GM18951 (cell line): ENCODE measurements around the gene NOC3L.
"Not testable (repeated sequence)": the region's sequence is repeated elsewhere in the genome, so short reads cannot be mapped to it uniquely, and the experiment has no call there.

Experiments
- POLR2A ChIP-seq: IDR thresholded peaks from 4 replicates; pipeline ENCODE4 v1.6.1; 2011; ENCODE audit warnings: mild to moderate bottlenecking; ENCODE audit not compliant: insufficient read length, insufficient read depth; ENCODE audit errors: extremely low read depth
- in situ Hi-C: fragments of 300-500 bp; cut with MboI; formaldehyde crosslinking; loops from one replicate; pipeline ENCODE4 v1.12.0; 2022; ENCODE audit warnings: low sequenced_read_pairs, mixed read lengths, inconsistent platforms; ENCODE audit not compliant: unreplicated experiment

NOC3L gene

DNA sequence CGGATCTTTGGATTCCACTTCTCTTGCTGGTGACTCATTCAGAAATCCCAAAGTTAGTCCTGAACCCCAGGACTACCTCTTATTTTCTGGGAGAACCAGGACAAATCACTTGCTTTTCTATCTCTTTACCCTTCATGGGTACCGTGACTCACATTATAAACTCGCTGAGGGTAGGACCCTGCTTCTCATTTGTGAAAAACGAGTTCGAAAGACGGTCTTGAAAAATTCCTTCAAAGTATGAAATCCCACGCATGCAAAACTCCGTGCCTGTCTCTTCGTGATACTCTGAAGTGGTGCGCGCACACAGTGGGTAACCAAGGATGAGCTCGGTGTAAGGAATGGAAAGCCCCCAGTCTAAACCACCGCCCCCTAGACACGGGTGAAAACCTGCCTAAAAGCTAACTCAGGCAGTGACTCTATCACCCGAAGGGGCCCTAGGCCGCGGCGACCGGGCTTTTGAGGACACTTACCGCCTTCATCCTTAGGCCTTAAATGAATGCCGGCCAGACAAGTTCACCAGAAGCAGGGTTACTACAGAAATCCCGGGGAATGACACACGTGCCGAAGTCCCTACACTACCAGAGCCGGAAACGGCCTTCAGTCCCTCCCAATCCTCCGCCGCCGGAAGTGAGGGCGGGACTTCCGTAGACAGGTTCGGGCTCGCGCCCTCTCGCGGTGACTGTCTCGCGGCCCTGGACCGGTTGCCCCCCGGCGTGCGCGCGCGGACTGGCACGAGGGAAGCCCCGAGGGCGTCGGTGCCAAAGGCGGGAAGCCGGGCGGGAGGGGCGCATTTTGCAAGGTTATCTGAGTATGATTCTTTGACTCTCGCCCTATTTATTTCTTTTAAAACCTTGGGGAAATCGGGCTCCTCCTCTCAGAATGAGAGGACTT, at the start of gene NOC3L:
Gene NOC3L (minus strand): TSS at position 580 of the 891 bp plus-strand sequence. CDS start 101 bp downstream, at position 479.
- TF ChIP-seq POLR2A, result peak; percentile 88
- in situ Hi-C loops, result no loop called here

DNA sequence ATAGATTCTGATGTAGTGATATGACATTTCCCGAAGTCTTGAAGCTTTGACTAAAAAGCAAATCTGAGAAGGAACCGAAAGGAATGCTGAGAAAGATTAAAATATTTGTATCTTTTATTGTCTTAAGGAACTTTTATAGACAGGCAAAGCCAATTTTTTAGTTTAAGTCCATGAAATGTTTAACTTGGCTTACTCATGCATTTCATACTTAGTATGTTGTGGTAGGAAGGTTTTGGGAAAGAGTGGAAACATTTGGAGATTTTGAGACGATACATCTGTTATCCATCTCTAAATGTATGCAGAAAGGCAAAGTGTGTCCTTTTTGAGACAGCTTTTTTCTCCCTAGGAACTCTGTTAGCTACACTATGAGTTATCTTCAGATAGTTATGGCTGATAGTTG, 49.7 kb upstream of the NOC3L start:
- TF ChIP-seq POLR2A, result no peak
- in situ Hi-C loops, result no loop called here

DNA sequence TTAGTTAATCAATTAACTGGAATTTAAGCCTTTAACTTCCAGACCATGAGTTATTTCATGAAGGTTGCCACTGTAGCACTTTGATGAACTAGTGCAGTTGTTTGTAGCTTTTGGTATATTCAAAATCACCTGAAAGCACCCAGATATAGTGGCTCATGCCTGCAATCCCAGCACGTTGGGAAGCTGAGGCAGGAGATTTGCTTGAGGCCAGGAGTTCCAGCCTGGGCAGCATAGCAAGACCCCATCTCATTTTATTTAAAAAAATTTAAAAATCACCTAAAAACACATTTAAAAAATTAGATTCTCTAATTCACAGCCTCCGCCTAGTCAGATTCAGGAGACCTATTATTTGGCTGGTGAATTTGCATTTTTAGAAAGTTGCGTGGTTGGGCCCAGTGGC, 48.6 kb upstream of the NOC3L start:
- in situ Hi-C loops, result no loop called here
- TF ChIP-seq POLR2A, result no peak

GRCh38 chr10:94409021-94409657, 46.4 kb upstream of the NOC3L start:
- TF ChIP-seq POLR2A, result no peak
- in situ Hi-C loops, result no loop called here

GRCh38 chr10:94407668-94408067, 44.9 kb upstream of the NOC3L start:
- in situ Hi-C loops, result no loop called here

DNA sequence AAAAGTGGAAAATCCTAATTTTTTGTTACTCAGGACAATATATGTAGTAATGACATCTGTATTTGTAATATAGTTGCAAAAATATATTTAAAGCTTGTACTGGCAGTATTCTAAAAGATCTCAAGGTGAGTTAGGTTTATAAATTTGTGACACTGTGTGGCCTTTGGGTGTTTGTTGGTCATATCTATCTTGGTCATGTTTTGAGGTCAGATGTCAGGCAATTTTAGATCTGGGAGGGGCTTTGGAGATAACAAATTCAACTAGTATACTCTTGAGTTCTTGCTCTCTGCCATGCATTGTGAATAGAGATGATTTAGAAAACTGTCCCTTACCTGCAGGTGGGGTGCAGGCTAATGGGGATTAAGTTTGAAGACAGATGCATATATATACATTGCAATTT, 42.7 kb upstream of the NOC3L start:
- TF ChIP-seq POLR2A, result no peak
- in situ Hi-C loops, result no loop called here

More at GRCh38 chr10:94407668-94408067, 44.9 kb upstream of the NOC3L start:
- no peak for TF ChIP-seq POLR2A

- in situ Hi-C loops, result no loop called here
- TF ChIP-seq POLR2A, result peak; percentile 27
Measured at GRCh38 chr10:94403380-94404213, 40.9 kb upstream of the NOC3L start.

- TF ChIP-seq POLR2A, result no peak
- in situ Hi-C loops, result no loop called here
Measured at GRCh38 chr10:94402843-94403379, 40.2 kb upstream of the NOC3L start.

GRCh38 chr10:94402204-94402842, 39.6 kb upstream of the NOC3L start, which contains the start of gene TBC1D12:
Gene TBC1D12, plus strand, starts transcription at chr10:94402541. Its CDS starts 73 bp downstream, at chr10:94402614.
- in situ Hi-C loops, result no loop called here
- TF ChIP-seq POLR2A, result peak; percentile 62

DNA sequence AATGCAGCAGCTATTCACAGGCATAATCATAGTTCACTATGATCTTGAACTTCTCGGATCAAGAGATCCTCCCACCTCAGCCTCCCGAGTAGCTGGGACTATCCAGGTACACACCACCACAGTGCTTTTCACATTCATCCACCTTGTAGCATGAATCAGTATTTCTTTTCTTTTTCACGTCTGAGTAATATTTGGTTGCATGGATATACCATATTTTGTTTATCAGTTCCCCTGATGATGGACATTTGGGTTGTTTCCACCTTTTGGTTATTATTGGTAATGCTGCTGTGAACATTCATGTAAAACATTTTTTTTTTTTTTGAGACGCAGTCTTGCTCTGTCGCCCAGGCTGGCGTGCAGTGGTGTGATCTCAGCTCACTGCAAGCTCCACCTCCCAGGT, 36.0 kb upstream of the NOC3L start:
- no peak for TF ChIP-seq POLR2A
- in situ Hi-C loops, result no loop called here

DNA sequence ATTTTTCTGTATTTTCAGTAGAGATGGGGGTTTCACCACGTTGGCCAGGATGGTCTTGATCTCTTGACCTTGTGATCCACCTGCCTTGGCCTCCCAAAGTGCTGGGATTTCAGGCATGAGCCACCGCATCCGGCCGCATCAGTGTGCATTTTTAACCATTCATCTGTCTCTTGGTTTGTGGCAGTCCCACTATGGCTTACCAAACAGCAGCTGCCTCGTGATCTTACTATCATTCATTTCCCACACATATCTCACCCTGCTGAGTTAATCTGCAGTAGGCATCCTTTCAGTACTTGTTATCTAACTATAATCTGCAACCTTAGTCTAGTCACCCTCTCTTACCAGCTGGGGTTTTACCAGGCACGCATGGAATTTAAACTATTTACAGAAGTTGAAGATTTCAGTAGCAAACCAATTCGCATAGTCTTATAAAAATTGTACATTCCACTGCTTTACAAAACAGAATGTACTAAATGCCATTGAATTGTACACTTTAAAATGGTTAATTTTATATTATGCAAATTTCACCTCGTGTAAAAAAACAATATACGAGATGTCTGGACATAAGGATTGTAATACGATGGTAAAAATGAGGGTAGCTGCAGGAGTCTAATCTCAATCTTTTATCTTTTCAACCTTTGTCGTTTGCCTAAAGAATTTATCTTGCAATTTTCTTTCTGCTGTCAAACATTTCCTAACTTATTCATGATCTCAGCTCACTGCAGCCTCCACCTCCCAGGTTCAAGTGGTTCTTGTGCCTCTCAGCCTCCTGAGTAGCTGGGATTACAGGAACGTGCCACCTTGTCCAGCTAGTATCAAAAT, 35.0 kb upstream of the NOC3L start:
- in situ Hi-C loops, result no loop called here
- no peak for TF ChIP-seq POLR2A

GRCh38 chr10:94392117-94392516, 29.4 kb upstream of the NOC3L start:
- in situ Hi-C loops, result not testable (repeated sequence)

- in situ Hi-C loops, result not testable (repeated sequence)
Measured at GRCh38 chr10:94385733-94386132, 23.0 kb upstream of the NOC3L start.
